ENCODE data around the gene IFI44.

IFI44 gene, protein sequence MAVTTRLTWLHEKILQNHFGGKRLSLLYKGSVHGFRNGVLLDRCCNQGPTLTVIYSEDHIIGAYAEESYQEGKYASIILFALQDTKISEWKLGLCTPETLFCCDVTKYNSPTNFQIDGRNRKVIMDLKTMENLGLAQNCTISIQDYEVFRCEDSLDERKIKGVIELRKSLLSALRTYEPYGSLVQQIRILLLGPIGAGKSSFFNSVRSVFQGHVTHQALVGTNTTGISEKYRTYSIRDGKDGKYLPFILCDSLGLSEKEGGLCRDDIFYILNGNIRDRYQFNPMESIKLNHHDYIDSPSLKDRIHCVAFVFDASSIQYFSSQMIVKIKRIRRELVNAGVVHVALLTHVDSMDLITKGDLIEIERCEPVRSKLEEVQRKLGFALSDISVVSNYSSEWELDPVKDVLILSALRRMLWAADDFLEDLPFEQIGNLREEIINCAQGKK

DNA sequence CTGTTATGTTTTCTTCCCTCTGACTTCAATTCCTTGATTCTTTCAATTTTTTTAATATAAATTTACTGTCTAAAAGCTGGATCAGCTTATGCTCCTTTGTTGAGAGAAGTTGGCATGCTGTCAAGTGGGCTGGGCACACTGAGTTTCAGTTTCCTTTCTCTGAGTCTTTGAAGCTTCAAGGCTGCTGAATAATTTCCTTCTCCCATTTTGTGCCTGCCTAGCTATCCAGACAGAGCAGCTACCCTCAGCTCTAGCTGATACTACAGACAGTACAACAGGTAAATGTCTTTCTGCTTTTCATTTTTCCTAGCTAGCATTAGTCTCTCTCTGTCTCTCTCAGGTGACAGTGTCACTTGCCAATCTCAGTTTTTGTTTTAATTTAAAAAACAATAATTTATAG lies at the start of gene IFI44:
Gene IFI44 (plus strand): TSS at position 204 of the 400 bp plus-strand sequence. CDS start 365 bp downstream, outside the sequence.
- H3K4me1 ChIP-seq (ENCODE audit: control insufficient read depth, insufficient read depth, low read length), result peaks cover 3% of the 10 kb centered on the region
- H3K36me3 ChIP-seq (ENCODE audit: control insufficient read depth, insufficient read depth, low read length), result no peaks in the 10 kb centered on the region
- no peaks in the 10 kb centered on the region for H3K27me3 ChIP-seq (ENCODE audit: control insufficient read depth, insufficient read depth, low read length)
- no peaks in the 10 kb centered on the region for H3K9me3 ChIP-seq (ENCODE audit: control insufficient read depth, low read length)
- peak within 1 kb of the TSS; percentile 56 for H3K9ac ChIP-seq (ENCODE audit: low read length)
- no peak within 1 kb of the TSS for H3K4me3 ChIP-seq (ENCODE audit: low read length)

DNA sequence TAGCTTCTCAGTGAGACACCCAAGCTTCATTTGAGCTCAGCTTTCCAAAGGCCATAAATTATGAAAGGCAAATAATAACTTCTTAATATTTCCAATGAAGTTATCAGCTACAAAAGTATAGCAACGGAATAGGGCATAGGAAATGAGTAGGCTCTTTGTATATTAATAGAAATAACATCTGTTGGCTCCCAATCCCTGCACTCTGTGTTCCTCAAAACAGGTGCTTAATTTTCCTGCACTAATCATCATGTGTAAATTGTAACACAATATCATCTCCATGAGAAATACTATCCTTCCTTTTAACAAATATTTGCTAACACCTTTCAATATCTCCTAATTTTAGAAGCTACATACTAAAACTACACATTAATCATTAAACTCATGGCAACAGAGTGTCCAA lies 48.6 kb upstream of the IFI44 start:
- Histone ChIP-seq H3K36me3 (ENCODE audit: control insufficient read depth, insufficient read depth, low read length) (no peaks in the 10 kb centered on the region), H3K9ac (ENCODE audit: low read length) (no peak overlapping the region), H3K4me3 (ENCODE audit: low read length) (no peak overlapping the region), H3K4me1 (ENCODE audit: control insufficient read depth, insufficient read depth, low read length) (no peaks in the 10 kb centered on the region), H3K9me3 (ENCODE audit: control insufficient read depth, low read length) (no peaks in the 10 kb centered on the region), H3K27me3 (ENCODE audit: control insufficient read depth, insufficient read depth, low read length) (no peaks in the 10 kb centered on the region)

DNA sequence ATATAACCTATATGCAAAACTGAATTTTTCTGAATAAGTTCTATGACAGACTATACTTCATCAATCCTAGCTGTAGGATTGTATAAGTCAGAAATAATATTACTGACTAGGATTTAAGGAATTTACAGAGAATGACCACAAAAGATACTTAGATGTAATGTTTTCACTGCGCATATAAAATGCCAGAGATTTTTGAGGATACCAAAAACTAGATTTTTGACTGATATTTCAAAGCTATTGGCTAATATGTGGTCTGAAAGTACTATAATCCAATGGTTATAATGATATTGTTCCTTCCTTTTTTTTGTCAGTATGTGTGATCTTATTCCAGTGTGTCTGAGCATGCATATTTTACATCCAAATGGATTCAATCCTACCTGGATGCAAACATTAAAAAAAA lies 46.4 kb upstream of the IFI44 start:
- Histone ChIP-seq H3K9ac (ENCODE audit: low read length) (no peak overlapping the region), H3K27me3 (ENCODE audit: control insufficient read depth, insufficient read depth, low read length) (no peaks in the 10 kb centered on the region), H3K9me3 (ENCODE audit: control insufficient read depth, low read length) (no peaks in the 10 kb centered on the region), H3K36me3 (ENCODE audit: control insufficient read depth, insufficient read depth, low read length) (no peaks in the 10 kb centered on the region), H3K4me3 (ENCODE audit: low read length) (no peak overlapping the region), H3K4me1 (ENCODE audit: control insufficient read depth, insufficient read depth, low read length) (no peaks in the 10 kb centered on the region)

DNA sequence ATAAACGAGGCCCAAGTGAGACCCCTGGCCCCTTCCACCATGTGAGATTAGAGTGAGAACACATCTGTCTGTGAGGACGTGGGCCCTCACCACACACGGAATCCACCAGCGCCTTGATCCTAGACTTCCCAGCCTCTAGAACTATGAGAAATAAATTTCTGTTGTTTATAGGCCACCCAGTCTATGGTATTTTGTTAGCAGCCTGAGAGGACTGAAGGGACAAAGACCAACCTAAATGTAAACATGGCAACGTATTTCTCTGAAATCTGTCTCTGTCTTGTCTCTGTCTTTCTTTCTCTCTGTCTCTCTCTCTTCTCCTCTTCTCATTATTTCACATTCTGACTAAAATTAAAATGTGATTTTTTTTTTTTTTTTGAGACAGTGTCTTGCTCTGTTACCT lies 45.0 kb upstream of the IFI44 start:
- no peaks in the 10 kb centered on the region for H3K27me3 ChIP-seq (ENCODE audit: control insufficient read depth, insufficient read depth, low read length)
- H3K4me3 ChIP-seq (ENCODE audit: low read length), result no peak overlapping the region
- no peaks in the 10 kb centered on the region for H3K36me3 ChIP-seq (ENCODE audit: control insufficient read depth, insufficient read depth, low read length)
- no peaks in the 10 kb centered on the region for H3K9me3 ChIP-seq (ENCODE audit: control insufficient read depth, low read length)
- no peaks in the 10 kb centered on the region for H3K4me1 ChIP-seq (ENCODE audit: control insufficient read depth, insufficient read depth, low read length)
- no peak overlapping the region for H3K9ac ChIP-seq (ENCODE audit: low read length)

DNA sequence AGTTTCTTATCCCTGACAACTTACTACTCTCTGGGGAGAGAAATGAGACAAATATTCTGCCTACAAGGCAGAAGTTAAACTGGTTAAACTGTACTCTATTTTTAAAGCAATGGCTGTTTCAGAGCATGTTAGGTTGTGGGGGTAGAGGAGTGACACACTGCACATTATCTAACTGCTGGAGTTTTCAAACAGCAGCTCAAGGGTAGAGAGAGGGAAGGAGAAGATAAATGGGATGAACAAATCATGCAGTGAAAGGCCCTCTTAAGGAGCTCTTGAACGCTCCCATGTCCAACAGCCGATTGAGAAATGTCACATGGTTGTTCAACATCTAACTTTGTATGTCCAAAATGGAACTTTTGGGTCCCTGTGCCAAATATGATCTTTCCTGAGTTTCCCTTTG lies 43.4 kb upstream of the IFI44 start:
- Histone ChIP-seq H3K27me3 (ENCODE audit: control insufficient read depth, insufficient read depth, low read length) (no peaks in the 10 kb centered on the region), H3K9me3 (ENCODE audit: control insufficient read depth, low read length) (no peaks in the 10 kb centered on the region), H3K4me1 (ENCODE audit: control insufficient read depth, insufficient read depth, low read length) (no peaks in the 10 kb centered on the region), H3K9ac (ENCODE audit: low read length) (no peak overlapping the region), H3K4me3 (ENCODE audit: low read length) (no peak overlapping the region), H3K36me3 (ENCODE audit: control insufficient read depth, insufficient read depth, low read length) (no peaks in the 10 kb centered on the region)

DNA sequence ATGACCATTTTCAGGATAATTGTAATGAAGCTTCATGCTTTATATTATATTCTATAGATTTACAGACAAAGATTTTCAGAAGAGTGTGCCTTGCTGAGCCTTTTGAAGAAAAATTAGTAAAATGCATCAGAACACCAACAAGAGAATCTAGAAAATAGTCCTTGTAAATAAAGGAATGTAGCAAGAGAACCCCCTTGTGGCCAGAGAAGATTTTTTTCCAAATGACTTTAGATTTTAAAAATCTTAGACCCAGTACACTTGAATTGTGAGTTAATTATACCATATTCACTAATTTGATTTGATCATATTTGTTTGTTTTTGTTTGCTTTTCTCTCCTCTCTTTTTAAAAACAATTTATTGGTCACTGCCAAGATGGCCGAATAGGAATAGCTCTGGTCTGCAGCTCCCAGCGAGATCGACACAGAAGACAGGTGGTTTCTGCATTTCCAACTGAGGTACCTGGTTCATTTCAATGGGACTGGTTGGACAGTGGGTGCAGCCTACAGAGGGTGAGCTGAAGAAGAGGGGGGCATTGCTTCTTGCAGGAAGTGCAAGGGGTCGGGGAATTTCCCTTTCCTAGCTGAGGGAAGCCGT lies 42.2 kb upstream of the IFI44 start:
- Histone ChIP-seq H3K27me3 (ENCODE audit: control insufficient read depth, insufficient read depth, low read length) (no peaks in the 10 kb centered on the region), H3K4me3 (ENCODE audit: low read length) (no peak overlapping the region), H3K36me3 (ENCODE audit: control insufficient read depth, insufficient read depth, low read length) (no peaks in the 10 kb centered on the region), H3K9me3 (ENCODE audit: control insufficient read depth, low read length) (no peaks in the 10 kb centered on the region), H3K9ac (ENCODE audit: low read length) (no peak overlapping the region), H3K4me1 (ENCODE audit: control insufficient read depth, insufficient read depth, low read length) (no peaks in the 10 kb centered on the region)

DNA sequence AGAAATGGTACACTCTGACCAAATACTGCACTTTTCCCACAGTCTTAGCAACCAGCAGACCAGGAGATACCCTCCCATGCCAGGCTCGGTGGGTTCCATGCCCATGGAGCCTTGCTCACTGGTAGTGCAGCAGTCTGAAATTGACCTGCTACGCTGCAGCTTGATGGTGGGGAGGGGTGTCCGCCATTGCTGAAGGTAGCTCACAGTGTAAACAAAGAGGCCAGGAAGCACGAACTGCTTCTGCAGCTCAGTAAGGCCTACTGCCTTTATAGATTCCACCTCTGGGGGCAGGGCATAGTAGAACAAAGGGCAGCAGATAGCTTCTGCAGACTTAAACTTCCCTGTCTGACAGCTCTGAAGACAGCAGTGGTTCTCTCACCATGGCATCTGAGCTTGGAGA lies 41.7 kb upstream of the IFI44 start:
- H3K9me3 ChIP-seq (ENCODE audit: control insufficient read depth, low read length), result no peaks in the 10 kb centered on the region
- no peak overlapping the region for H3K9ac ChIP-seq (ENCODE audit: low read length)
- H3K4me3 ChIP-seq (ENCODE audit: low read length), result no peak overlapping the region
- no peaks in the 10 kb centered on the region for H3K36me3 ChIP-seq (ENCODE audit: control insufficient read depth, insufficient read depth, low read length)
- no peaks in the 10 kb centered on the region for H3K27me3 ChIP-seq (ENCODE audit: control insufficient read depth, insufficient read depth, low read length)
- no peaks in the 10 kb centered on the region for H3K4me1 ChIP-seq (ENCODE audit: control insufficient read depth, insufficient read depth, low read length)

DNA sequence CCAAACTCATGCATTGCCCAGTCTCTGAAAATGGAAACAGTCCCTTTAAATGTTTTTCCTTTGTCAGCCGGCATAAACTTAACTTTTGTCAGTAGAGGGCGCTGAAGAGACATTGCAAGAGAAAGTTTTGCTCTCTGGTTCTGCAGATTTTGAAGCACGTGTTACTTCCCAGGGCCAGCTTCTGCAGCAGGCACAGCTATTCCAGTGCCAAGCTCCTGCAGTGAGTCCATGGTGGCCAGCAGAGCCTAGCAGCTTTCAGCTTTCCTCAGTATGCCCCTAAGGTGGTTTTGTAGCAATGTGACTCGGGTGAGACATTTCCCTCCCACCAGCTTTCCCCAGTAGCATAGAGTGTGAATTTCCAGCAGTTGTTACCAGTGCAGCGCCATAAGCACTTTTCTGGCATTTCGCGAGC lies 32.0 kb upstream of the IFI44 start:
- Histone ChIP-seq H3K9me3 (ENCODE audit: control insufficient read depth, low read length) (no peaks in the 10 kb centered on the region), H3K4me1 (ENCODE audit: control insufficient read depth, insufficient read depth, low read length) (no peaks in the 10 kb centered on the region), H3K4me3 (ENCODE audit: low read length) (no peak overlapping the region), H3K9ac (ENCODE audit: low read length) (no peak overlapping the region), H3K27me3 (ENCODE audit: control insufficient read depth, insufficient read depth, low read length) (no peaks in the 10 kb centered on the region), H3K36me3 (ENCODE audit: control insufficient read depth, insufficient read depth, low read length) (no peaks in the 10 kb centered on the region)

DNA sequence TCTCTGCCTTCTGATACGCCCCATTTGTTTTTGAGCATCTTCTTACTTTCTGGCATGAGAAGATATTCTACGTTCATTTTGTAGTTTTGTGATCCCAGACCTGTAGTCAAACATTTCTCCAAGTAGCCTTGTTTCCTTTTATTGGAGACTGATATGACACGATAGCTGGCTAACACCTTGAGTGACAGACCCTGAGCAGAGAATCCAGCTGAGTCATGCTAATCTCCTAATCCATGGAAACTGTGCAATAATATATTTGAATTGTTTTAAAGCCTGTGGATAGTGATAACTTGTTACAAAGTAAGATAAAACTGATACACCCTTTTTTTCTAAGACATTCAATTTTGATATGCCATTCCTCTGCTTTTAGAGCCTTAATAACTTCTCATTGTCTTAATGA lies 30.6 kb upstream of the IFI44 start:
- no peaks in the 10 kb centered on the region for H3K27me3 ChIP-seq (ENCODE audit: control insufficient read depth, insufficient read depth, low read length)
- no peaks in the 10 kb centered on the region for H3K36me3 ChIP-seq (ENCODE audit: control insufficient read depth, insufficient read depth, low read length)
- no peak overlapping the region for H3K9ac ChIP-seq (ENCODE audit: low read length)
- H3K4me3 ChIP-seq (ENCODE audit: low read length), result no peak overlapping the region
- H3K4me1 ChIP-seq (ENCODE audit: control insufficient read depth, insufficient read depth, low read length), result no peaks in the 10 kb centered on the region
- no peaks in the 10 kb centered on the region for H3K9me3 ChIP-seq (ENCODE audit: control insufficient read depth, low read length)

DNA sequence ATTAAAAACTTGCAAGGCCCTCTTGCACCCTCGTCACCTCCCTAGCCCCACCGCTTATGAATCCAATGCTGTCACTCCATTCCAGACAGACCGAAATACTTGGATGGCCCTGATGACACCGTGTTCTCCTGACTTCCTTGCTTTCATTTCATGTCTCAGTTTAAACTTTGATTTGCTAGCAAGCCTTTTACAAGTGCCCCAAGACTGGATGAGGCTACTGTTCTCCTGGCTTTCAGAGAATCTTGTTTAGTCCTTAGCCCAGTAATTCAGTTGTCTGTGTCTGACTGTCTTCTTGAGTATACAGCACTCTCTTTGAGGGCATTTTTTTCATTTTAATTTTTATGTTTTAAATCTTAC lies 30.2 kb upstream of the IFI44 start:
- Histone ChIP-seq H3K4me1 (ENCODE audit: control insufficient read depth, insufficient read depth, low read length) (no peaks in the 10 kb centered on the region), H3K9ac (ENCODE audit: low read length) (peak overlapping the region; percentile 58), H3K4me3 (ENCODE audit: low read length) (no peak overlapping the region), H3K9me3 (ENCODE audit: control insufficient read depth, low read length) (no peaks in the 10 kb centered on the region), H3K36me3 (ENCODE audit: control insufficient read depth, insufficient read depth, low read length) (no peaks in the 10 kb centered on the region), H3K27me3 (ENCODE audit: control insufficient read depth, insufficient read depth, low read length) (no peaks in the 10 kb centered on the region)

DNA sequence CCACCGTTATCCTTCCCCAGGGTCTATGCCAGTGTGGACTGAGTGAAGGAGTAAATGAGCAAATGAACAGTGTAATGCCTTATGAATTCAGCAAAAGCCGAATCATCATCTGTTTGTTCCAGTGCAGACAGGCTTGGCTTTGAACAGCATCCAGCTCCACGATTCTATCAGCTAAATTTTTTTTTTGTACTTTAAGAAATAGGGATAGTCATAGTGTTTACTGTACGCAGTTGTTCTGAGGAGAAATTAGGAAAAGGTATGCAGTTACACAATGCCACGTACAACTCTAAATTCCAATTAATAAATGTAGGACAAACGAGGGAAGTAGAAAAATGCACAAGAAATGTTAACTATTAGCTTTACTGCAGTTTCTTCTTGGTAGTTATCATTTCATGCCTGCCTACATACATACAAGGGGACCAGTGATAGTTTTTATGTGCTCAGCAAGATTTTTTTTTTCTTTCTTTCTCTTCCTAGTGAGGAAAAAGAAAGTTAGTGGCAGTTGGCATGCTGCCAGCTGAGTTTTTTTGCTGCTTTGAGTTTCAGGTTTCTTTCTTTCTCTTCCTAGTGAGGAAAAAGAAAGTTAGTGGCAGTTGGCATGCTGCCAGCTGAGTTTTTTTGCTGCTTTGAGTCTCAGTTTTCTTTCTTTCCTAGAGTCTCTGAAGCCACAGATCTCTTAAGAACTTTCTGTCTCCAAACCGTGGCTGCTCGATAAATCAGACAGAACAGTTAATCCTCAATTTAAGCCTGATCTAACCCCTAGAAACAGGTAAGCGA lies 29.6 kb upstream of the IFI44 start, which contains the start of gene IFI44L:
Gene IFI44L (plus strand): TSS at position 646 of the 777 bp plus-strand sequence. CDS start 7,468 bp downstream, outside the sequence.
- no peaks in the 10 kb centered on the region for H3K9me3 ChIP-seq (ENCODE audit: control insufficient read depth, low read length)
- H3K36me3 ChIP-seq (ENCODE audit: control insufficient read depth, insufficient read depth, low read length), result no peaks in the 10 kb centered on the region
- no peaks in the 10 kb centered on the region for H3K27me3 ChIP-seq (ENCODE audit: control insufficient read depth, insufficient read depth, low read length)
- peak within 1 kb of the TSS; percentile 58 for H3K9ac ChIP-seq (ENCODE audit: low read length)
- peak within 1 kb of the TSS; percentile 6 for H3K4me3 ChIP-seq (ENCODE audit: low read length)
- no peaks in the 10 kb centered on the region for H3K4me1 ChIP-seq (ENCODE audit: control insufficient read depth, insufficient read depth, low read length)

DNA sequence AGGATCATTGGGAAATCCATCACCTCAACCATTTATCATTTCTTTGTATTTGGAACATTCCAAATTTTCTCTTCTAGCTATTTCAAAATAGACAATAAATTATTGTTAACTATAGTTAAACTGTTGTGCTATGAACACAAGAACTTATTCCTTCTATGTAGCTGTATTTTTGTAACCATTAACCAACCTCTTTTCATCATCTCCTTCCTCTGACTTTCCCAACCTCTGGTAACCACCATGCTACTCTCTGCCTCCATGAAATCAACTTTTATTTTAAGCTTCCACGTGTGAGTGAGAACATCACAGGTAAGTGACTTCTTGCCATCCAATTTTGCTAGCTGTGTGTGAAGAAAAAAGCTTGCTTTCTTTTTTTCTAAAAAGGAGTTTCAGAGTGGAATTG lies 29.0 kb upstream of the IFI44 start:
- H3K9ac ChIP-seq (ENCODE audit: low read length), result peak overlapping the region; percentile 58
- no peaks in the 10 kb centered on the region for H3K36me3 ChIP-seq (ENCODE audit: control insufficient read depth, insufficient read depth, low read length)
- H3K9me3 ChIP-seq (ENCODE audit: control insufficient read depth, low read length), result no peaks in the 10 kb centered on the region
- H3K27me3 ChIP-seq (ENCODE audit: control insufficient read depth, insufficient read depth, low read length), result no peaks in the 10 kb centered on the region
- no peaks in the 10 kb centered on the region for H3K4me1 ChIP-seq (ENCODE audit: control insufficient read depth, insufficient read depth, low read length)
- peak overlapping the region; percentile 6 for H3K4me3 ChIP-seq (ENCODE audit: low read length)
